CD4-positive, alpha-beta T cell treated with Interleukin-15 for 4 hours (primary cell): ENCODE data around the gene JADE2.
A peak's percentile ranks its signal among the peaks of the same experiment; 100 is the strongest.
"Not testable (repeated sequence)": the region's sequence is repeated elsewhere in the genome, so short reads cannot be mapped to it uniquely, and the experiment has no call there.

Experiments used
- DNase-seq: peaks from one replicate; pipeline ENCODE4 v3.0.0-alpha.2; 2020; ENCODE audit warnings: low spot score

Gene JADE2

DNA sequence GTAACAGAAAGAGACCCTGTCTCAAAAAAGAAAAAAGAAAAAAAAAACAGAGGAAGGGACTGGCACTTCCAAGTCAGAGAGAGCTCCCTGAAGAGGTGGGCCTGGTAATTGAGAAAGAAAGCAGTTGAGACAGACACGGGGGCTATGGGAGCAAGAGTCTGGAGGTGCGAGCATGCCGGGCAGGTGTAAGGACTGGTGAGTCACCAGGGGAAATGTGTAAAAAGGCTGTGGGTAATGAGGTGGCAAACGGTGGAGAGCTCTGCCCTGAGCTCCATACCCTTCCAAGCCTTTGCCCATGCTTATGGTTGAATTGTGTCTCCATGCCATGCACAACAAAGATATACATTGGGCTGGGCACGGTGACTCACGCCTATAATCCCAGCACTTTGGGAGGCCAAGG is 18.0 kb upstream of the JADE2 start:
- no peak for DNase-seq

DNA sequence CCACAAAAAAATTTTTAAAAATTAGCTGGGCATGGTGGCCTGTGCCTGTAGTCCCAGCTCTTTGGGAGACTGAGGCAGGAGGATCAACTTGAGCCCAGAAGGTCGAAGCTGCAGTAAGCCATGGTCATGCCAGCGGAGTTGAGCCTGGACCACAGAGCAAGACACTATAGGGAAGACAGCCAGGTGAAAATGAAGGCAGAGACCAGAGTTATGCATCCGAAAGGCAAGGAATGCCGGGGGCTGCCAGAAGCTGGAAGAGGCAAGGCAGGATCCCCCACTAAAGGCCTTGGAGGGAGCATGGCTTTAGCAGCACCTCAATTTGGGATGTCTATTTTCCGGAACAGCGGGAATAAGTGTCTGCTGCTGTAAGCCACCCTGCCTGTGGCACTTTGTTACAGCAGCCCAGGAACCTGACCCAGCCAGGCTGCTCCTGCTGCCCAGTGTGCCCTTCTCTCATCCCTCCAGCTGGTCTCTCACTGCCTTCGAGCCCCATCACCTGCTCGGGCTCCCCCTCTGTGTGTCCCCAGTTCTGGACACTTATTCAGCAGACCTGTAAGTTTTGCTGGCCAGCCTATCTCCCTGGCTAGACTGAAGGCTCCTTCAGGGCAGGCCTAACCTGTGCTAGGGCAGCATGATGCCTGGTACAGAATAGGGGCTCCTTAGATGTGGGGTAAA is 16.8 kb upstream of the JADE2 start:
- DNase-seq, result no peak

DNA sequence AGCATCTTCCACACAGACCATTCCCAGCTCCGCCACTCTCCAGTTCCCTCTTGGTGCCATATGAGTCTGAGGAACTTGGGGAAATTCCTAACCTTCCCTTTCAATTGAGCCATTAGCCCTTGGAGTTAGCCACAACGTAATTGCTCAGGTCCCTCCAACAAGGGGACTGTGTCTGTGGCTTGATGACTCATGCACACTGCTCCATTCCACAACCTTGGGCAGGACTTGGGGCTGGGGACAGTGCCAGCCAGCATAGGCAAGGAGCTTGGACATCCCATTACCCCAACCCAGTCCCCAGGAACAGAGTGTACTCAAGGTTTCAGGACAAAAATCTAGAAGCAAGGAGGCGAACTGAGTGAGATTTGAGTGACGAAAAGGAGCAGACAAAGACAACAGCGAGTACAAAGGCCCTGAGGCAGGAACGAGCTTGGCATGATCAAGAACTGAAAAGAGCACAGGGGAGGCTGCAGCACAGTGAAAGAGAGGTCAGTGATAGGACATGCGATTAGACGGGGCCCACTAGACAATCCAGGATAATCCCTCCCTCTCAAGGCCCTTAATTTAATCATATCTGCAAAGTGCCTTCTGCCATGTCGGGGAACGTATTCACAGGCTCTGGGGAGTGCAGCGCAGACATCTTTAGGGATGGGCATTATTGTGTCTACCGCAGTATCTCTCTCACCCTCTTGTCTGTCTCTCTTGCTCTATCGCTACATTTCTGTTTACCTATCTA is 16.0 kb upstream of the JADE2 start:
- no peak for DNase-seq

DNA sequence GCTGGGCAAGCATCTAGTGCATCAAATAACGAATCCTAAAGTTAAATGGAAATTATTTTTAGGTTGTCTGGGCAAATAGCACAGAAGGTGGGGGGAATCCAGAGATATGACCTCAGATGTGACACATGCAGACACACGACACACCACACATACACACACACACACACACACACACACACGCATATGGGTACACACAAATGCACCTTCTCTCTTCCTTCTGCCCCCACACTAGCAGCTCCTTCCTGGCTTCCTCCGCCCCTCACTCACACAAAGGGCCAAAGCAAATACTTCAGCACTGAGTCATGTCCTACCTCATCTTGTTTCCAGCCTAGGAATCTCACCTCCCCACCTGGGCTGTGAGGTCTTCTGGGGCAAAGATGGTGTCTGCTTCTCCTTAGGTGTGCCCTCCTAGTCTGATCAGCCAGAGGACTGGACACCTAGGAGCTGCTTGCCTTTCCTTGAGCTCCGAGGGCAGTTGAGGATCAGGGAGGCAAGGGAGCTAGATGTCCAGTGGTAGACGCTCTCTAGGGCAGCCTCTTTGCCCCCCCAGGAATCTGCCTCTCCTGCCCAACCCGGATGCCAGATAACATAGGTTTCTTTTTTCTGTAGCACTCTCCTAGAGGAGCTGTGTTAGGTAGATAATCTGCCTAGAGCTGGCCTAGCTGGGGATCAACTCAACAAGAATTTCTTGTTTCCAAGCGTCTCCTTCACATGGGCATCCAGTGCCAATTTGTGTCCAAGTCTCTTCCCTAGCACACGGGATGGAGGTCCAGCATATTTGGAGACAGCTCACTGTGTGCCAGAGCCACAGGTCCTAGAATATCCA is 14.3 kb upstream of the JADE2 start:
- peak; percentile 25 for DNase-seq

DNA sequence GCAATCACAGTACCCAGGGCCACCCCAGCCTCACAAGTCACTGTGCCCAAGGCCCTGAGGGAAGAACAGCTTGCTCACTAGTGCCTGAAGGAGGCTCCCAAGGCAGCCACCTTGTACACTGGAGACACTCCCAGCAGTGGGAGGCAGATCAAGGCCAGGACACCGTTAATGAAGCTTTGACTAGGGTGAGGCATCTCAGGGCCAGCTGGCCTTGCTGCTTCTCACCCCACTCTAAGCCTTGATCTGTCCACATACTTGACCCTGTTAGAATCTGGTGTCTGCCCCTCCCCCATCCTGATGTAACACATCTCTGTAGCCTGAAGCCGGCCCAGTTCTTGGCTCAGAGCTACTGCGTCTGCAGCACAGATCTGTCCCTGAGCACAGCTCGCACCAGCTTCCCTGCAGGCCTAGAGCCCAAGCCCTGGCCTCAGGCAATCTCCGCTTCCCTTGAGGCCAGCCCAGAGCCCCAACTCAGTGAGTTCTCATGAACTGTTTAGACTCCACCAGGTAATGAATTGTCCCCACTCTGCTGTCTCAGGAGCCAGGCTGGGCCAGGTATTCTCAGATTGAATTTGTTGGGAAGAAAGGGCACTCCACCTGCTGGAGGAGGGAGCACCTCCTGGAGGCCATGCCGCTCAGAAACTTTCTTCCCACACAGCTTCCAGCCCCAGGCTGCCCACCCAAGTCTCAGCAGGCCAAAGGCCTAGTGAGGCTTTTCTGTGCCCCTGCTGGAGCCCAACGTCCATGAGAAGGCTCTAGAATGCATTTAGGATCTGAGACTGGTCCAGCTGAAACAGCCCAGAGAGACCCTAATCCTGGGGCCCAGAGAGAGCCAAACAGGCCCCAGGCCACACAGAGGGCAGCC is 13.4 kb upstream of the JADE2 start:
- no peak for DNase-seq

DNA sequence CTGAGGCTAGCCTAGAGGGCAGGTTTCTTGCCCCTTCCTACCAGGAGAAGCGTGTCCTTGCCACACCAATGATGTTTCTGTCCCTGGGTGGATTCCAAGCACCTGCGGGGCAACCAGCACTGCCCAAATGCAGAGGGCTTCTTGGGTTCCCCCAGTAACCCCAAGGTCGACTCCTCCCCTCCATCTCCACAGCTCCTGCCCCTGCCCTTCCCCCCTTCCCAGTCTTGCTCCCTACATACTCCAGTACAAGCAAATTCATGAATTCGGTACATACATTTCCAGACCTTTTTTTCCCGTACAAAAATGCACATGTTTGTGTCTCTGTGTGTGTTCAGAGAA is 12.8 kb upstream of the JADE2 start:
- no peak for DNase-seq

DNA sequence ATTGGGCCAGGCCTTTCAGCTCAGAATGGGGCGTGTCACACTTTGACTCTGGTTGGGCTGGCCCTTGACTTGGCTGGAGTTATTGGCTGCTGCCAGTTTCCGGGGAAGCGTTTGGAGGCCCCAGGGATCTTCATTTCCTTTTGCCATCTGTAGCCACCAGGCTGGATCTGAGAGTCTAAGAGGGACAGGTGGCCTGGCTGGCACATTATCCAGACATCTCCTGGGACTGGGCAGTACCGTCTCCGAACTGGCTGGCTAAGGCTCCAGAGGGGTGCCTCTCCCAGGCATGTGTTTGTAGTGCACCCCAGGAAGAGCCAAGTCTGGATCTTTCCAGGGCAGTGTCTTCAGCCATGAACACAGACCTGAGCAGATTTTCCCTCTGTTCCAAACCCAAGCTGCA is 9.7 kb upstream of the JADE2 start:
- no peak for DNase-seq

DNA sequence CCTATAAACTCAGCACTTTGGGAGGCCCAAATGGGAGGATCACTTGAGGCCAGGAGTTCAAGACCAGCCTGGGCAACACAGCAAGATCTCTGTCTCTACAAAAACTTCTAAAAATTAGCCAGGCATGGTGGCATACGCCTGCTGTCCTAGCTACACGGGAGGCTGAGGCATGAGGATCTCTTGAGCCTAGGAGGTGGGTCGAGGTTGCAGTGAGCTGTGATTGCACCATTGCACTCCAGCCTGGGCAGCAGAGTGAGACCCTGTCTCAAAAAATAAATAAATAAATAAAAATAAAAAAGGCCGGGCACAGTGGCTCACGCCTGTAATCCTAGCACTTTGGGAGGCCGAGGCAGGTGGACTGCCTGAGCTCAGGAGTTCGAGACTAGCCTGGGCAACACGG is 8.5 kb upstream of the JADE2 start:
- not testable (repeated sequence) for DNase-seq

DNA sequence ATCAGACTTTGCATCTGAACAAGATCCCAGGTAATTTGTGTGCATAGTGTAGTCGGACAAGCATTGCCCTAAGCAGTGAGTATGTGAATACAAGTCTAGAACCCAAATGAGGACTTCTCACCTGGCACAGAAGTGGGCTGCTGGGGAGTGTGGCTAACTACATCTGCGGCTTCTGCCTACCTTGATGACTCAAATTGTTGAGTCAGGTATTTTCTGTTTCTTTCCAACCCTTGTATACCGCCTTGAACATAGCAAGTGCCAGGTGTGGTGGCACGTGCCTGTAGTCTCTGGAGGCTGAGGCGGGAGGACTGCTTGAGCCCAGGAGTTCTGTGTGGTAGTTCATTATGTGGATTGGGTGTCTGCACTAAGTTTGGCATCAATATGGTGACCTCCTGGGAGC is 7.9 kb upstream of the JADE2 start:
- no peak for DNase-seq

DNA sequence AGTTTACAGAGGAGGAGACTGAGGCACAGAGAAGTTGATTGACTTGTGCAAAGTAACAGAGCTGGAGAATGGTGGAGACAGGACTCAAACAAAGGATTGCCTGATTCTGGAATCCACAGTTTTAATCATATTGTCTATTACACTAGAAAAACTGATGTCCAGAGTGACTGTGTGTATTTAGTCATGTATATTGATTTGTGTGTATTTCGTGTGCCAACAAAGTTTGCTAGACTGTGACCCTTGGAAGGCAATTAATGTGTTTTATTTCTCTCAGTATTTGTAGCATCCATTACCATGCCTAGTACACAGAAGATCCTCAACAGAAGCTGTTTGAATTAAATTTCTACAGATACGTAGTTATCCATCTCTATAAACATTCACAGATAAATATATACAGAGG is 5.5 kb upstream of the JADE2 start:
- no peak for DNase-seq

DNA sequence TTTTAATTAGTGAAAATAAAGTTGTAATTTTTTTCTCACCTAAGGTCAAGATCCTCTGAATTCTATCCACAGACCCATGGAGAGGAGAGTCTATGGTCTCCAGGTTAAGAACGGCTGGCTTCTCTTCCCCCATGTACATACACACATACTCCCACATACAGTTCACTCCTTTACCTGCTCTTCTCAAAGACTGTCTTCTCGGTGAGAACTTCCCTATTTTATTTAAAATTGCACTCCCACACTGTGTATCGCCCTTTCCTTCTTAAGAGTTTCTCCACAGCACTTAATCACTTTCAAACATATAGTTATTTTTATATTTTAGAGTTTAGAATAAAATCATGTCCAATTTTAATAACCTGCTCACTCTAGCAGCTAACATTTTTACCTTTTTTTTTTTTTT is 3.6 kb upstream of the JADE2 start:
- DNase-seq, result no peak

DNA sequence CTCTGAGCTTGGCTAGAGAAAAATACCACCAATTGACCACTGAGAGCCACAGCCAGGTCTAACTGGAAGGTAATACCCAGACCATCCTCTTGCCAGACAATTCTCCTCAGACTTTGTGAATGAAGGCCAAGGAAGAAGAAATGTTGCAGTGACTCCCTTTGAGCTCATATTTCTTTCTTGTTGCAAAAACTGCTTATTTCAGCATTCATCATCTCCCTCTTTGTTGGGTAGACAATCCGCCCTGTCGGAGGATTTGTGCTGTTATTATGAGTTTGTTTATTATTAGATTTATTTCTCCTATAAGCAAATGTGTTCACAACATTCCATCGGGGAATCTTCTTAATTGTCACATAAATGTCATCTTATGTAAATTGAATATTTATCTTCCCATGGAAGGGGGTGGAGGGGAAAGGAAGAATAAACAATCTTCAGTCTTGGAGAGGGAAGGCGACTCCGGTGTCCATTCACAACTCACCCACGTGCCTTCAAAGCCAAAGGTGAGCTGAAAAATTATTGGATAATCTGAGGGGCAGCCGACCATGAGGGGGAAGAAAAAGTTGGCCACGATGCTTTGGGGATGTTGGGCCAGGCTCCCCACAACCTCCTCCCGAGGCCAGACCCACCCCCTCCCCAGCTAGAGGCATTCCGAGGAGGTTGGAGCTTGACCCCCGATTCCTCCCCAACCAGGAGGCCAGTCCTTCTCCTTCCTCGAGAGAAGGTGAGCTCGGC is 1.8 kb upstream of the JADE2 start:
- DNase-seq, result no peak

DNA sequence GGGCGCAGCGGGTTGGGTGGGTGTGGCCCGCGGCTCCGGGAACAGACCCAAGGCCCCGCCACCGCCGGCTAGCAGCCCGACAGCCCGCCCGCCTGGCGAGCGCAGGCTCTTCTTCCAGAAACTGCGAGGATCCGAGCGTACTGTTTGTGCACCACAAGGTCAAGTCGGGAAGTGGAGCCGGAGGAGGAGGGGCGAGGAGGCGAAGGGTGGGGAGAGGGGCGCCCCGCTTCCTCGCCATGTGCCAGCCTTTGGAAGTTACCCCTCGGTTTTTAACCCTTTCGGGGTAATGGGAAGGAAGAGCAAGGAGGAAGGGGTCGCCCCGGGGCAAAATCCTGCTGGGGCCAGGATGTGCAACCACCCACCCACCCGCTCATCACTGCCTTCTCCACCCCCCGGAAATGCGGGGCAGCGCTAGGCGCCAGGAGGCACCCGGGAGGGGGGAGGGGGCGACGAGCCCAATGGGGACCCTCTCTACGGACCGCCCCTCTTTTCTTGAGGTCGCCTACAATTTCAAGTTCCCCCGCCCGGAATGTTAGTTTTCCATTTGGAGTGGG is 1.1 kb upstream of the JADE2 start:
- DNase-seq, result peak; percentile 67

DNA sequence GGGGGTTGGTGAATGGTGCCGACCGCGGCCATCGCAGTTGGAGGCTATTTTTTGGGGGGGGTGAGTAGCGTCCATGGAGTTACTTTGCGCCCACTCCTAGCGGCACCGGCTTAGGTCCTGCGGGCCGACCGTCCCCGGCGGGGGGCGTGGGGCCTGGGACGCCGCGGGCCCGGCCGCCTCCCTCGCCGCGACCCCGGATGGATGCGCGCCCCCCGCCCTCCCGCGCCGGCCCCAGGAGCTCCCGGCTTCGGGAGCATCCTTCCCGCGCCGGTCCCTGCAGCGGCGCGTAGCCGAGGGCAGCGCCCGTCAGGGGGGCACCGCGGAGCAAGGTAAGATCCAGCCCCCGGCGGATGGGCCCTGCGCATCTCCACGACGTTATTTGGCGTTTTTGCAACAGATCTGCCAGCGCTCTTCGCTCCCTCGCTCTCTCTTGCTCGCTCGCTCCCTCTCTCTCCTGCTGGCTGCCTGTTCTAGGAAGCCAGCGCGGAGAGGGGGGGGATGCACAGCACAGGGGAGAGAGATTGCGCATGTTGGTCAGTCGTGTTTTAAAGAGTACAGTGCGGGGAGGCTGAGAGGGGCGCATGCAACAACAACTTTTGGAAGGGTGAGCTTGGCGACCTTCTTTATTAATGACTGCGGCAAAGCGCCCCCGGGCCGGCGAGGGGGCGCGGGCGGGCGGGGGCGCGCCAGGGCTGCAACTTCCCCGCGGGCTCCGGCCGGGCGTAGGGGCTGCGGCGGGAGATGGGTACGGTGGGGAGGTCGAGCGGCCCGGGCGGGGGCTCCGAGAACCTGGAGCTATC is 413 bp downstream of the JADE2 start:
- DNase-seq, result peak; percentile 76

DNA sequence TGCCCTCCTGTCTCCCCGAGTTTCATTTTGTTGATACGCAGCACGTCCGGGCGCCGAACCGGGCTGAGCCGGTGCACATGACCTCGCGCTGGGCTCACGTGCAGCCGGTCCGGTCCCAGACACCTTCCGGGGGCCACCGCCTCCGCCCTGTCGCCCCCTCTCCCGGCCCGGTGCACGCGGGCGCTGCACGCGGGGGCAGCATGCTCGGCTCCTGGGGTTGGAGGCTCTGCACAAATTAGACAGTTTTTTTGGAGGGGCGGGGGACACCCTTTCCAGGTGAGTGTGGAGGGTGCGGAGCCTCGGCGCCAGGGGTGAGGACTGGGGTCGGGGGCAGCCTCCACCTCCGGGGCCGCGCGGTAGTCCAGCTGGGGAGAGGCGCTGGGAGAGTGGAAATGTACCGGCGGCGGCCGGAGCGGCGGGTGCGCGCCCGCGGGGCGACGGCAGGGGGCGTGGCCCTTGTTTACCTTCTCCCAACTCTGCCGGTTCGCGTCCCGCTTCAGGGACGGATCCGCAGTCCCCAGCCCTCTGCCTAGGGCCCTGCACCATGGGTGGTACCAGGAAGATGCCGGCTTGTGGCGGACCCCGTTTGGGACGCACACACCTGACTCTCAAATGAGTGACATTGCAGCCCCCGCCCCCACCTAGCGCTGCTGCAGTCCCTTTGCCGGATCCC is 1.1 kb downstream of the JADE2 start:
- DNase-seq, result peak; percentile 56

DNA sequence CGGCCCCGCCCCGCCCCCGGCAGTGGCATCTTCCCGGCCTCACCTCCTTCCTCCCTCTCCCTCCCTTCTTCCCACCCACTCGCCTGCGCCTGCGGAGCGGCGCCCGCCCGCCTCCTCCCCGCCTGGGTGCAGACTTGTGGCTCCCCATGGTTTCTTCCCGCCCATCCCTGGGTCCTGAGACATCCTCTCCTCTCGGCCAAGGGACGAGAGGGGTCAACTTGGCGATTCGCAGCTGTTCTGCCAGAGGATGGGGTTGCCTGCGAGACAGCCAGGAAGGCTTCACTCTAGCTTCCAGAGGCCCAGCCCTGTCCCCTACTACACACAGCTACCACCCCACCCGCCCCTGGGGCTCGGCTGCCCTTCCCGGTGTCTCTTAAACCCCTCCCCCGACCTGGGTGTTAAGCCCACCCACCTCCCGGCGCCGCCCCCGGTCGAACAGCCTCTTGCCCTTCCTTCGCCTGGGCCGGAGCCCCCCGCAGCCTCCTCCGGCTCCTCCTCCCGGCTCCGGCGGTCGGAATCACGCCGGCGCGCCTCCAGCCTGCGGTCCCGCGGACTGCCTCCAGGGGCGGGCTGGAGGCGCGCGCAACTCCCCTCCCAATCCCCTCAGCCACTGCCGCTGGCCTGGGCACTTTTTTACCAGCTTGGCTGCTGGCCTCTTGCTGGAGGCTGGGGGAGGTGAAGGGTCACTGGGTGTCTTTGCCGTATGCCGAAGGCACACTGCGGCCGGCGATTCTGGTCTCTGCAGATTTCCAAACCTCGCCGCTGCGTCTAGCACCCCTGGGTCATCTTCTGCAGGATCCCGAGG is 1.9 kb downstream of the JADE2 start:
- DNase-seq, result peak; percentile 63

DNA sequence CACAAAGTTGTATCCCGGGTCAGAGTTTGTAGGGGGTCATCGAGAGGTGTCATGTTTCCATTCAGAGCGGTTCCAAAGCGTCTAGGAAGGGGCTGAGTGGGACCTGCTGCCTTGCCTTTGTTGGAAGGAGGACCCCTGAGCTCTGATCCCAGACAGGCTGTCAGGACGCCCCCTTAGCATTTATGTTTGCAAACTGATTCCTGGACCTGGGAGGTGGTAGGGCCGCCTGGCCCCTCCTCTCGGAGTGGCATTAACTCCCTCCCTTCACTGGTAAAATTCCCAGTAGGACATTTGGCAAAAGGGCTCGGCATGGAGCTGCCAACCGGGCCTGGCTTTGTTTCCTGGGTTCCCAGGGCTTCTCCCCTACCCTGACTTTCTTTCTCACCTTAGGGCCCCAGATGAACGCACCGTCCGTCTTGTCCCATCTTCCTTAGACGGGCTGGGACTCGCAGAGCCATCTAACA is 2.5 kb downstream of the JADE2 start:
- no peak for DNase-seq

DNA sequence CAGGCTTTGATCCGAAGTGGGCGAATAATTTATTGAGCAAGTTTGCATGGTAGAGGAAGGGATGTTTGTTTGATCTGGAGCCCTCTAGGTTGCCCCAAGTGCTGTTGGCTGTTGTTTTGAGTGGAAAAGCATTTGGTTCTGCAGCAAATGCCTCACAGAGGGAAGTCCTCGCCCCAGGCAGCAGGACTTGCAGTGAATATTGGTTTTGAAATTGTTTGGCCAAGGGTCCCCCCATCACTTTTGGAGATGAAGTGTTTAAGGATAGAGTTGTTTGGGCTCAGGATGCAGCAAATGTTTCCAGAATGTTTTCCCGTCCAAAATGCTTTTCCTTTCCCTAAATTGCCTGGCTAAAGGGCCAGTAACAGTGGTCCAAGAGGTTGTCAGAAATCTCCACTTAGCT is 3.1 kb downstream of the JADE2 start:
- no peak for DNase-seq

DNA sequence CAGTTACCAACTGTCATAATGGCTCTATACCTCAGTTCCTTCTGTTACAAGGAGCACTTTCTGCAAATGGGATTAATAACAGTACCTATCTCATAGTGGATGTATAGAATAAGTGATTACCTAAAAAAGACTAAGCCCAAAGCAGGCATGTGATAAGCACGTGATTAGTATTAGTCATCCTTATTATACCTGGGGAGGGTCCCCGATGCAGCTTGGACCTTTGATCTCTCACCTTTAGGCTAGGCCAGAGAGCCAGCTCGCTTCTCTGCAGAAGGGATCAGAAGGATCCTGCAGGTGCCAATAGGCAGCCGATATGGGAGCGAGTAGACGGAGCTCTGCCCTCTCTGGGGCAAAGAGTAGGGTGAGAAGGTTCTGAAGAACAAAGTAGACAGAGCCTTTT is 4.0 kb downstream of the JADE2 start:
- no peak for DNase-seq
